MM.1S (cell line): ENCODE results near the gene KXD1.

Experiments
- EZH2 ChIP-seq: fragments of 300-600 bp; sonication (generic); optimal IDR thresholded peaks from 2 replicates; pipeline ENCODE3; 2017; ENCODE audit warnings: low read depth, mild to moderate bottlenecking, antibody characterized with exemption, low read length, mixed read lengths
- TF ChIP-seq, protein P1 (sequence below): fragments of 300-600 bp; sonication (generic); IDR thresholded peaks from 2 replicates; pipeline ENCODE4 v1.5.1; 2016; ENCODE audit warnings: antibody characterized with exemption, low read length, mixed read lengths

DNA sequence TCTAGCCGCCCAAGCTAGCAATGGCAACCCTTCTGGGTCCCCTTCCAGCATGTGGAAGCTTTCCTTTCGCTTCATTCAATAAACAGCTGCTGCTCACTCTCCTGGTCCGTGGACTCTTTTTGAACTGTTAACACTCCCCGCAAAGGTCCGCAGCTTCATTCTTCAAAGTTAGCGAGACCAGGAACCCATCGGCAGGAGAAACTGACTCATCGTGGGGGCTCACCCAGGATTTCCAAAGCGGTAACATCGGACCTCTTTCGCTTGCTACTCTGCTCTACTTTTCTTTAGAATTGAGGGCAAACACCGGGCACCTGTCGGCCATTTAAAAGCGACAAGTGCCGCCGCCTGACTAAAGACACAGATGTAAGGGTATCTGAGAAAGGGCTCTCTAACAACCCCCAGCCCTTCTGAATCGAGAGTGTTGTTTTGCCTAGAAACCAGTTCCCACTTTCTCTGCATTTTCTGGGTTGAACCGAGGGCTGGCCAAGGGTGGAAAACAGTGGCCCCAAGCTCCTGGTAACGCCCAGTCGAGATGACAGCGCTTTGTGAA is 19.8 kb downstream of the KXD1 start:
- TF ChIP-seq, protein P1, sequence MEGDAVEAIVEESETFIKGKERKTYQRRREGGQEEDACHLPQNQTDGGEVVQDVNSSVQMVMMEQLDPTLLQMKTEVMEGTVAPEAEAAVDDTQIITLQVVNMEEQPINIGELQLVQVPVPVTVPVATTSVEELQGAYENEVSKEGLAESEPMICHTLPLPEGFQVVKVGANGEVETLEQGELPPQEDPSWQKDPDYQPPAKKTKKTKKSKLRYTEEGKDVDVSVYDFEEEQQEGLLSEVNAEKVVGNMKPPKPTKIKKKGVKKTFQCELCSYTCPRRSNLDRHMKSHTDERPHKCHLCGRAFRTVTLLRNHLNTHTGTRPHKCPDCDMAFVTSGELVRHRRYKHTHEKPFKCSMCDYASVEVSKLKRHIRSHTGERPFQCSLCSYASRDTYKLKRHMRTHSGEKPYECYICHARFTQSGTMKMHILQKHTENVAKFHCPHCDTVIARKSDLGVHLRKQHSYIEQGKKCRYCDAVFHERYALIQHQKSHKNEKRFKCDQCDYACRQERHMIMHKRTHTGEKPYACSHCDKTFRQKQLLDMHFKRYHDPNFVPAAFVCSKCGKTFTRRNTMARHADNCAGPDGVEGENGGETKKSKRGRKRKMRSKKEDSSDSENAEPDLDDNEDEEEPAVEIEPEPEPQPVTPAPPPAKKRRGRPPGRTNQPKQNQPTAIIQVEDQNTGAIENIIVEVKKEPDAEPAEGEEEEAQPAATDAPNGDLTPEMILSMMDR = no peak
- TF ChIP-seq EZH2 = no peak
